H9 (cell line): ENCODE measurements around the gene DENND6B. TPM values are rescaled to one million over a fixed set of nuclear protein-coding genes. Genes with fewer than 3 reads are reported as not detected.

Source experiments
- DNase-seq: peaks from one replicate; pipeline ENCODE4 v3.0.0-alpha.2; 2017
- H2AFZ ChIP-seq: one replicate; pipeline ENCODE4 v1.6.1; 2013; ENCODE audit warnings: mild to moderate bottlenecking, low read length, control low read depth, moderate library complexity
- H2AK5ac ChIP-seq: 2 replicates; pipeline ENCODE4 v1.6.1; 2013; ENCODE audit warnings: low read length, control low read depth, mixed read lengths; ENCODE audit not compliant: insufficient read length
- H2BK120ac ChIP-seq: one replicate; pipeline ENCODE4 v1.6.1; 2013; ENCODE audit warnings: low read depth, mild to moderate bottlenecking, low read length, control low read depth, inconsistent platforms; ENCODE audit not compliant: poor library complexity, severe bottlenecking
- H2BK12ac ChIP-seq: 2 replicates; pipeline ENCODE4 v1.6.1; 2013; ENCODE audit warnings: low read length, control low read depth, mixed read lengths, low read depth; ENCODE audit not compliant: insufficient read length
- H2BK15ac ChIP-seq: 2 replicates; pipeline ENCODE4 v1.6.1; 2013; ENCODE audit warnings: low read depth, low read length, control low read depth
- H2BK20ac ChIP-seq: one replicate; pipeline ENCODE4 v1.6.1; 2013; ENCODE audit warnings: low read depth, mild to moderate bottlenecking, low read length, control low read depth, inconsistent platforms; ENCODE audit not compliant: poor library complexity, severe bottlenecking
- H2BK5ac ChIP-seq: 2 replicates; pipeline ENCODE4 v1.6.1; 2013; ENCODE audit warnings: low read length, control low read depth, mixed read lengths; ENCODE audit not compliant: insufficient read length
- H3K14ac ChIP-seq: 2 replicates; pipeline ENCODE4 v1.6.1; 2013; ENCODE audit warnings: low read length, control low read depth; ENCODE audit not compliant: insufficient read depth
- H3K18ac ChIP-seq: 2 replicates; pipeline ENCODE4 v1.6.1; 2013; ENCODE audit warnings: low read depth, mild to moderate bottlenecking, mixed read lengths, low read length, control low read depth; ENCODE audit not compliant: insufficient read length
- H3K23ac ChIP-seq: 2 replicates; pipeline ENCODE4 v1.6.1; 2013; ENCODE audit warnings: low read length, control low read depth, mixed read lengths, low read depth; ENCODE audit not compliant: insufficient read length
- H3K23me2 ChIP-seq: 2 replicates; pipeline ENCODE4 v1.6.1; 2013; ENCODE audit warnings: low read depth, mild to moderate bottlenecking, mixed read lengths, low read length, control low read depth; ENCODE audit not compliant: insufficient read length, poor library complexity, severe bottlenecking
- H3K27ac ChIP-seq: 2 replicates; pipeline ENCODE4 v1.5.1; 2013; ENCODE audit warnings: low read length, control low read depth, mixed read lengths, low read depth; ENCODE audit not compliant: insufficient read length
- H3K27me3 ChIP-seq: 2 replicates; pipeline ENCODE4 v1.6.1; 2013; ENCODE audit warnings: low read length, control low read depth, inconsistent platforms; ENCODE audit not compliant: insufficient read depth
- H3K4ac ChIP-seq: 2 replicates; pipeline ENCODE4 v1.6.1; 2013; ENCODE audit warnings: low read depth, mild to moderate bottlenecking, control low read depth, inconsistent platforms, low read length, moderate library complexity
- H3K4me1 ChIP-seq: 2 replicates; pipeline ENCODE4 v1.6.1; 2013; ENCODE audit warnings: low read length, control low read depth, inconsistent platforms; ENCODE audit not compliant: insufficient read depth
- H3K4me2 ChIP-seq: 2 replicates; pipeline ENCODE4 v1.6.1; 2013; ENCODE audit warnings: low read length, control low read depth, mixed read lengths; ENCODE audit not compliant: insufficient read length, insufficient read depth
- H3K56ac ChIP-seq: 2 replicates; pipeline ENCODE4 v1.6.1; 2013; ENCODE audit warnings: low read depth, mild to moderate bottlenecking, mixed read lengths, low read length, control low read depth; ENCODE audit not compliant: insufficient read length
- H3K79me1 ChIP-seq: 2 replicates; pipeline ENCODE4 v1.6.1; 2013; ENCODE audit warnings: low read depth, mild to moderate bottlenecking, moderate library complexity, low read length, control low read depth, inconsistent platforms; ENCODE audit not compliant: insufficient read depth, poor library complexity, severe bottlenecking
- H3K79me2 ChIP-seq: 2 replicates; pipeline ENCODE4 v1.6.1; 2013; ENCODE audit warnings: low read length, control low read depth, inconsistent platforms; ENCODE audit not compliant: insufficient read depth
- H3K9ac ChIP-seq: 2 replicates; pipeline ENCODE4 v1.6.1; 2013; ENCODE audit warnings: low read length, control low read depth, mixed read lengths; ENCODE audit not compliant: insufficient read length; ENCODE audit errors: extremely low read depth
- H3K9me3 ChIP-seq: one replicate; pipeline ENCODE4 v1.6.1; 2013; ENCODE audit warnings: low read depth, low read length, inconsistent platforms; ENCODE audit not compliant: control insufficient read depth
- H3T11ph ChIP-seq: one replicate; pipeline ENCODE4 v1.6.1; 2013; ENCODE audit warnings: mild to moderate bottlenecking, low read length, control low read depth, inconsistent platforms
- H4K20me1 ChIP-seq: one replicate; pipeline ENCODE4 v1.6.1; 2013; ENCODE audit not compliant: control insufficient read depth, insufficient read length, insufficient read depth
- H4K5ac ChIP-seq: 2 replicates; pipeline ENCODE4 v1.6.1; 2013; ENCODE audit warnings: low read depth, mild to moderate bottlenecking, mixed read lengths, low read length, control low read depth; ENCODE audit not compliant: insufficient read length
- H4K8ac ChIP-seq: replicated peaks from 2 replicates; pipeline ENCODE4 v1.6.1; 2013; ENCODE audit warnings: low read length, control low read depth, mixed read lengths, low read depth; ENCODE audit not compliant: insufficient read length
- H4K91ac ChIP-seq: 2 replicates; pipeline ENCODE4 v1.6.1; 2013; ENCODE audit warnings: low read depth, mild to moderate bottlenecking, moderate library complexity, mixed read lengths, low read length, control low read depth; ENCODE audit not compliant: insufficient read length
- H3K27ac Mint-ChIP-seq, 3 experiments: 2 replicates in 2 of 3; 3 replicates in 1 of 3; pipeline ENCODE4 v1.8.0; 2020 to 2021; ENCODE audit warnings: mixed read lengths in 3 of 3, mild to moderate bottlenecking in 1 of 3, moderate library complexity in 1 of 3
- H3K27me3 Mint-ChIP-seq: 2 replicates; pipeline ENCODE4 v1.8.0; 2021; ENCODE audit warnings: low read depth, mild to moderate bottlenecking, moderate library complexity, mixed read lengths
- H3K36me3 Mint-ChIP-seq, 3 experiments: 2 replicates in 2 of 3; 3 replicates in 1 of 3; pipeline ENCODE4 v1.8.0; 2020 to 2021; ENCODE audit warnings: low read depth in 3 of 3, mixed read lengths in 3 of 3; ENCODE audit not compliant: insufficient read depth in 1 of 3
- H3K4me1 Mint-ChIP-seq, 2 experiments: 2 replicates each; pipeline ENCODE4 v1.8.0; 2020; ENCODE audit warnings: mixed read lengths in 2 of 2
- H3K4me3 Mint-ChIP-seq, 2 experiments: 2 replicates in 1 of 2; 3 replicates in 1 of 2; pipeline ENCODE4 v1.8.0; 2020 to 2021; ENCODE audit warnings: mild to moderate bottlenecking in 2 of 2, mixed read lengths in 2 of 2, moderate library complexity in 1 of 2
- H3K9me3 Mint-ChIP-seq, 2 experiments: 2 replicates in 1 of 2; 3 replicates in 1 of 2; pipeline ENCODE4 v1.8.0; 2020; ENCODE audit warnings: mild to moderate bottlenecking in 2 of 2, mixed read lengths in 2 of 2, moderate library complexity in 1 of 2
- CTCF ChIP-seq: fragments of 200-600 bp; sonication (generic); conservative IDR thresholded peaks from 3 replicates; pipeline ENCODE4 v1.8.0; 2021; ENCODE audit warnings: antibody characterized with exemption, mild to moderate bottlenecking
- WGBS: extraction: QIAGEN DNeasy Blood & Tissue Kit; methylation state at CpG from one replicate; pipeline ENCODE4 v1.1.7; 2013; ENCODE audit warnings: missing lambda C conversion rate, low lambda C conversion rate, mixed read lengths; ENCODE audit not compliant: insufficient read length; ENCODE audit errors: extremely low coverage; 5-methylcytosine and 5-hydroxymethylcytosine counted together
- total RNA-seq: library from RNA; stranded (reverse); gene quantifications from 2 replicates; pipeline ENCODE4 v1.2.1, GENCODE V29; 2021

Gene DENND6B
- total RNA-seq, 1 experiment from 2014 or later = 1.5 TPM

GRCh38 chr22:50339945-50340879 lies 13.4 kb upstream of the DENND6B start:
- Histone ChIP-seq H3K79me1 (no peaks in the 10 kb centered on the region), H4K20me1 (no peaks in the 10 kb centered on the region), H3K18ac (no peak overlapping the region), H3K23me2 (peaks cover 9% of the 10 kb centered on the region), H3K9me3 (no peaks in the 10 kb centered on the region), H3K56ac (no peak overlapping the region), H4K8ac (no peak overlapping the region), H3T11ph (no peak overlapping the region), H3K14ac (no peak overlapping the region), H2AFZ (no peak overlapping the region), H4K5ac (no peak overlapping the region), H3K4ac (no peak overlapping the region), H3K23ac (no peak overlapping the region), H2AK5ac (no peak overlapping the region), H3K27ac (no peak overlapping the region), H2BK20ac (no peak overlapping the region), H2BK12ac (no peak overlapping the region), H2BK5ac (no peak overlapping the region), H4K91ac (no peak overlapping the region), H2BK15ac (no peak overlapping the region), H3K4me1 (no peaks in the 10 kb centered on the region), H3K79me2 (no peaks in the 10 kb centered on the region), H2BK120ac (no peak overlapping the region), H3K27me3 (no peaks in the 10 kb centered on the region), H3K4me2 (no peak overlapping the region), H3K9ac (no peak overlapping the region)
- 100% methylated on average over 7 of the region's 12 CpGs for WGBS
- H3K4me3 Mint-ChIP-seq = no peak overlapping the region
- no peak for TF ChIP-seq CTCF
- H3K36me3 Mint-ChIP-seq = no peaks in the 10 kb centered on the region
- DNase-seq = no peak
- H3K27ac Mint-ChIP-seq = no peak overlapping the region
- no peaks in the 10 kb centered on the region for H3K4me1 Mint-ChIP-seq
- no peaks in the 10 kb centered on the region; the same call in none of the 2 replicates for H3K27me3 Mint-ChIP-seq
- H3K9me3 Mint-ChIP-seq = no peaks in the 10 kb centered on the region
